Stromal cell of bone marrow (primary cell): Measurements from ENCODE around the gene C19orf12.

Experiments
- DNase-seq: peaks from one replicate; pipeline ENCODE4 v3.0.0-alpha.2; 2012; ENCODE audit warnings: low read depth

The C19orf12 gene

DNA sequence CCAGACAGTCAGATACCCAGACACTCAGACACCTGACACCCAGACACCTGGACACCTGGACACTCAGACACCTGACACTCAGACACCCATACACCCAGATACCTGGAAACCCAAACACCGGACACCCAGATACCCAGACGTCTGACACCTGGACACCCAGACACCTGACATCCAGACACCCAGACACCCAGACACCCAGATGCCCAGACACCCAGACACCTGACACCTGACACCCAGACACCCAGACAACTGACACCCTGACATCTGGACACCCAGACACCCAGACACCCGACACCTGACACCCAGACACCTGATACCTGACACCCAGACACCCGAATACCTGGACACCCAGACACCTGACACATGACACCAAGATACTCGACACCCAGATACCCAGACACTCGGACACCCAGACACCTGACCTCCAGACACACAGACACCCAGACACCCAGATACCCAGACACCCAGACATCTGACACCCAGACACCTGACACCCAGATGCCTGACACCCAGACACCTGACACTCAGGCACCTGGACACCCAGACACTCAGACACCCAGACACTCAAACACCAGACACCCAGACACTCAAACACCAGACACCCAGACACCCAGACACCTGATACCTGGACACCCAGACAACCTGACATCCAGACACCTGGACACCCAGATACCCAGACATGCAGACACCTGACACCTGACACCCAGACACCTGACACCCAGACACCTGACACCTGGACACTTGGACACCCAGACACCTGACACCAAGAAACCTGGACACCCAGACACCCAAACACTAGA lies 19.1 kb downstream of the C19orf12 start:
- DNase-seq = no peak

DNA sequence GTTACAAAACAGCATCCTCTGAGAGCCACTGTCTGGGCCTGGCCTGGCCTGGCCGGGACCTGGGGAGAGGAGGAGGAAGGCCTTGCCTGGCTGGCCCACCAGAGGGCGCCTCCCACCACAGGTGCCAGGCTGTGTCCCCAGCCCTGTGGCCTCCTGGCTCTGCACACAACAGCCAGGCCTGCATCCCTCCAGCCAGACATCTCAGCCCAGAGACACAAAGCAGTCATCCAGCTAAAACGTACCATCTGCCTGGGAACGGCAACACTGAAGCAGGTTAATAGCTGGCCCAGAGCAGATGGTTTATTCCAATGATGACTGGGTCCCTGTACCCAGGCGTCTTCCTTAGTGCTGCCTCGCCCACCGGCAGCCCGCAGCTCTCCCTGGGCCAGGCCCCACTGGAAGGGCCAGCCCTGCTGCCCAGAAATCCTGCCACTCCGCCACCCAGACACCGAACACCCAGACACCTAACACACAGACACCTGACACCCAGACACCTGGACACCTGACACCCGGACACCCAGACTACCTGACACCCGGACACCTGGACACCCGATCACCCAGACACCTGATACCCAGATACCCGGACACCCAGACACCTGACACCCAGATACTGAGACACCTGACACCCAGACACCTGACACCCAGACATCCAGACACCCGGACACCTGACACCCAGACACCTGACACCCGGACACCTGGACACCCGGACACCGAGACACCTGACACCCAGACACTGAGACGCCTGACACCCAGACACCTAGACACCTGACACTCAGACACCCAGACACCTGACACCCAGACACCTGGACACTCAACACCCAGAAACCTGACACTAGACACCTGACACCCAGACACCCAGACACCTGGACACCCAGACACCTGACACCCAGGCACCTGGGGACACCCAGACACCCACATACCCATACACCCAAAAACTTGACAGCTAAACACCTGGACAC lies 20.1 kb downstream of the C19orf12 start:
- DNase-seq = peak; percentile 43

DNA sequence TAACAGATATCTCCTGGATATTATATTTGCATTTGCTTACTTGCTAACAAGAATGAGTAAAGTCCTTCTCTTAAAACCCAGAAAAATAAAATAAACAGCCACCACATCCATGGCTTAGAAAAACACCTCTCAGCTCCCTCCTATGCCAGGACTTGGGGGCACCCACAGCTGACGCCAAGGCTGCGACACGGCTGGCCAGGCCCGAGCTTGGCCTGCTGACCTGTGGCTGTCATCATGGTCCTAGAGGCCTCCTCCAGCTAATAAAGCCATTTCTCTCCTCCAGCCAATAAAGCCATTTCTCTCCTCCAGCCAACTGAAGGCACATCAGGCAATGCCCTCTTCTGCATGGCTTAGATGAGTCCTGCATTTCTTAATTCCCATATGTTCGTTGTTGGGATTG lies 20.9 kb downstream of the C19orf12 start:
- DNase-seq = no peak

DNA sequence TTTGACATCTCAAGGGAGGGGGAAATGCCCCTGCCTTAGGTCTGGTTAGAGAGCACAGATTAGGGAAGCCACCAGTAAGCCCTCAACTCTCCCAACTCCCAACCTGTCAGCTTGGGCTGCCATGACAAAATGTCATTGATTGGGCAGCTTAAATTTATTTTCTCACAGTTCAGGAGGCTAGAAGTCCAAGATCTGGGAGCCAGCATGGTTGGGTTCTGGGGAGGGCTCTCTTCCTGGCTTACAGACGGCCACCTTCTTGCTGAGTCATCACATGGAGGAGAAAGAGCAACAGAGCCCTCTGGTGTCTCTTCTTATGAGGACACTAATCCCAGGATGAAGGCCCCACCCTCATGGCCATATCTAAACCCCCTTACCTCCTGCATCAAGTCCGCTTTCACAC lies 24.2 kb downstream of the C19orf12 start:
- no peak for DNase-seq

DNA sequence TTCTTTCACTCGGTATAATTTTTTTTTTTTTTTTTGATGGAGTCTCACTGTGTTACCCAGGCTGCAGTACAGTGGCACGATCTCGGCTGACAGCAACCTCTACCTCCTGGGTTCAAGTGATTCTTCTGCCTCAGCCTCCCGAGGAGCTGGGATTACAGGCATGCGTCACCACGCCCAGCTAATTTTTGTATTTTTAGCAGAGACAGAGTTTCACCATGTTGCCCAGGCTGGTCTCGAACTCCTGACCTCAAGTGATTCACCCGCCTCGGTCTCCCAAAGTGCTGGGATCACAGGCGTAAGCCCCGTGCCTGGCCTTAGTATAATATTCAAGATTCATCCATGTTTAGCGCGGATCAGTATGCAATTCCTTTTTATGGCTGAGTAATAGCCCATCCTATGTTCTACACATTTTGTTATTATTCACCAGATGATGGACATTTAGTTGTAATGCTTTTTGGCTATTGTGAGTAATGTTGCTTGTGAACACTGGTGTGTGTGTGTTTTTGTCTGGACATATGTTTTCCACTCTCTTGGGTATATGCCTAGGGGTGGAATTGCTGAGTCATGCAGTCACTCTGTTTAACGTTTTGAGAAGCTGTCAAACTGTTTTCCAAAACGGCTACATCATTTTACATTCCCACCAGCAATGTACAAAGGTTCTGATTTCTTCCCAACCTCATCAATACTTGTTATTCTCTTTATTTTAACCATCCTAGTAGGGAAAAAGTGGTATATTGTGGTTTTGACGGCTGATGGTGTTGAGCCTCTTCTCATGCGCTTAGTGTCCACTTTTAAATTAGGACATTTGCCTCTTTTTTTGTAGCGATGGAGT lies 26.9 kb downstream of the C19orf12 start:
- DNase-seq = peak; percentile 83

DNA sequence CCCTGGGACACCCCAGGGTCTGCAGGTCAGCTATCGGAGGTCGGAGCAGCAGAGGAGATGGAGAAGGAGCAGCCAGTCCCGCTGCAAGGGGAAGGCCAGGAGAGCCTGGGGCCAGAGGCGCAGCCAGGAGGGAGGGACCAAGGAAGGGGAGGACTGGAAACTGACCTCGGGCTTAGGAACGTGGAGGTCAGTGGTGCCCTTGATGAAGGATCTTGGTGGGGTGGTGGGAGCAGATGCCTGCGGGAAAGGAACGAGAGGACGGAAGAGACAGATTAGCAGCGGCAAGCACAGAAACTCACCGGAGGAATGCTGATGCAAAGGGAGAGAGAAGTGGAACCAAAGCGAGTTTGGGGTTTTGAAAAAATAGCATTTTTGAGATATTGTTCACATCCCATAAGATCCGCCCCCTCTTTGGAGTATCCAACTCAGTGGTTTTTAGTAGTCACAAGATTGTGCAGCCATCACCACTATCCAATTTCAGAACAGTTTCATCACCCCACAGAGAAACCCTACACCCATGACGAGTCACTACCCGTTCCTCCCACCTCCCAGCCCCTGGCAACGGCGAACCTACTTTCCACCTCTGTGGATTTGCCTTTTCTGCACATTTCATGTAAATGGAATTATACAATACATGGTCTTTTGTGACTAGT lies 27.7 kb downstream of the C19orf12 start:
- DNase-seq = peak; percentile 99

DNA sequence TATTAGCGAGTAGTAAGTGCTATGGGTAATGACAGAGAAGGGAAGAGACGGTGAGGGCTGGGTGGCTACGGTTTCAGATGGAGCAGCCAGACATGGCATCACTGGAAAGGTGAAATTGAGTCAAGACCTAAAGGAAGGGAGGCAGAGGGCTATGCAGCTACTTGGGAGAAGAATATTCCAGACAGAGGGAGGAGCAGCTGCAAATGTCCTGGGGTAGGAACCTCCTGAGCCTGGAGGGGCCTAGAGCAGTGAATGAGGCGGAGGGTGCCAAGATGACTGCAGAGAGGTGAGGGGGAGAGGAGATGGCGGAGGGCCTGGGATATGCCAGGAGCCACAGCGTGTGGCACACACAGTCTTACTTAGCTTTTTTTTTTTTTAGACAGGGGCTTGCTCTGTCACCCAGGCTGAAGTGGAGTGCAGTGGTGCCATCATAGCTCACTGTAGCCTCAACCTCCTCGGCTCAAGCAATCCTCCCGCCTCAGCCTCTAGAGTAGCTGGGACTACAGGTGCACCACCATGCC lies 28.7 kb downstream of the C19orf12 start:
- no peak for DNase-seq

DNA sequence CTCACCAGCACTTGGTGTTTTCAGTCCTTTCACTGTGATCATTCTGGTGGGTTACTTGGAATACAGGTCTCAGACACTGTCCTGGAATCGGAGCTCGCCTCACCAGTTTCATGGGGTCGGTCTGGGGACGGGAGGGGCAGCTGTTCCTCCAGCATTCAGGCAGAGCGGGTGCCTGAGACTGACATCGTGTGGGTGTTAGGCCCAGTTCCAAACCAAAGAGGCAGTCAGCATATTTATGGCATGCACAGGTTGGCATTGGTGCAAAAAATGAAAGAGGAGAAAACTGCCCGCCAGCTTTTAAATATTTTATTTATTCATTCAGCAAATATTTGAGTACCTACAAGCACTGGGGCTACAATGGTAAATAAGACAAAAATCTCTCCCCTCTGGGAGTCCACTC lies 29.7 kb downstream of the C19orf12 start:
- no peak for DNase-seq

DNA sequence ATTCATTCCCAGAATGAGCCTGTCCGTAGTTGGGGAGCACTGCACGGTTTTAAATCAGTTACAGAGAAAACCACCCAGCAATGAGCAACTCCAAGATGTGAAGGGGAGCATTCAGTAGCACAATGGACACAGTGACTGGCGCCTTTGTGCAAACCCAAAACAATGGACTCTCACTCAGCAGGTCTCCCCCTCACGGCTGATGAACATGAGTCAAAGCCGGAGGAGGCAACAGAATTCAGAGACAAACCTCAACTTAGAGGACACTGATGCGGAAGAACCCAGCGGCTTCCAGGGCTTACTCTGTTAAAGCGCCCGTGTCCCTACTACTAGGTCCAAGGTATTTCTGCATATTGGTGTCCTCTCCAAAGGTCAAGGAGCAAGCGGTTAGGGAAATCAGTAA lies 32.1 kb downstream of the C19orf12 start:
- DNase-seq = no peak

DNA sequence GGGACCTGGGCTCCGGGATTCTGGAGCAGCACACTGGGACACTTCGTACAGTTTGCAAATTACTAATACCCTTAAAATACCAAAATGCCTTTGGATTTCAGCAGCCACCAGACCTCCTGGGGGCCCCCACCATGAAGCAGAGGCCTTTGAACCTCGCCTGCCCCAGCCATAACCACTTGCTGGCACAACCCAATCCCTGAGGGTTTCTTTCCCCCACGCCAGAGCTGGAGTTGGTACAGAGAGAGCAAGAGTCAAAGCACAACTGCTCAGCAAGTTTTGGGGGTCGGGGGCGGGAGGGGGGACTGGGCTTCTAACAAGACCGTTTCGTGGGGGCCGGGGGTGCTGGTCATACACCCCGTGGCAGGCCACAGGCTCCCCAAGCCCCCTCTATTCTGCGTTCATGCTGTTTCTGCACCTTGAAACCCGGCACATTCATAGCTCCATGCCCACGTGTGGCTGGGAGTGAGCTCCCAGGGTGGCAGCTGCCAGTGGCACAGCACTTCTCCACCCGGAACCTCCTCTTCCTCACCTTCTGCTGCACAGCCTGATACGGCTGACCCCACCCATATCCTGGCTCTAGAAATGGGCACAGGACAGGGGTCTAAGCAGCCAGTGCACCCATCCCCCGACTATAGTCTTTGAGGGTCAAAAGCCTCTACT lies 32.7 kb downstream of the C19orf12 start:
- no peak for DNase-seq

DNA sequence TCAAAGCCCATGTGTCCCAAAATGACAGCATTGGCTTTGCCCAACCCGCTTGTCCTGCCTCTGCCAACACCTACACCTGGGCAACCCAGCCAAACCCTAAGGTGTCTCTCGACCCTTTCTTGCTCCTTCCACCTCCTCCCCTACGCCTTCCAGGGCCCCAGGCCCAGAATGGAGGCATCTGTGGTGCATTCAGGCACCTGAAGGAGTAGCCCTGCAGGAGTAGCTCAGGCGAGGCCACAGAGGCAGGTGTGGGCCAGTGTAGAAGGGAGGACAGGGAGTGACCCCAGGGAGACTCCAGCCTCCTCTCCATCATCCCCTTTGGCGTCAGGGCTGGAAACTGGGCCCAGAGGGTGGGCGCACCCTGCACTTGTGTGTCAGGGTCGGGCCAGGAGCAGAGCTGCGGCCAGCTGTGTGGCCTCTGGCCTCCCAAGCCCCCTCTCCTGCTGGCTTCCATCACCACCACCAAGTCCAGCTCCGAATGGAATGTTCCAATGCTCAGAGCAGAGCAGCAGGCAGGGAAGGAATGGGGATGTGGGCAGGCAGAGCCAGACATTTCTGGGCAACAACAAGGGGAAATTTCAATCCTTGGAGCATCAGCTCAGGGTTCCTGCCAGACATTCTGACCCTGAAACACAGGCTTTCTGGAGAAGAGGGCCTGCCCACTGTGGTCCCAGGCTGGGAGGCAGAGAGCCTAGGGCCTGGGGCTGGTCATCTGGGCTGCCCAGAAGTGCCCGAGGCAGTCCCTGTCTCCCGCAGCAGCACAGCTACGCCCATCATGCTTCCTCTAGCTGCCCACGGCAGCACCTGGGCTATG lies 33.4 kb downstream of the C19orf12 start:
- DNase-seq = no peak

DNA sequence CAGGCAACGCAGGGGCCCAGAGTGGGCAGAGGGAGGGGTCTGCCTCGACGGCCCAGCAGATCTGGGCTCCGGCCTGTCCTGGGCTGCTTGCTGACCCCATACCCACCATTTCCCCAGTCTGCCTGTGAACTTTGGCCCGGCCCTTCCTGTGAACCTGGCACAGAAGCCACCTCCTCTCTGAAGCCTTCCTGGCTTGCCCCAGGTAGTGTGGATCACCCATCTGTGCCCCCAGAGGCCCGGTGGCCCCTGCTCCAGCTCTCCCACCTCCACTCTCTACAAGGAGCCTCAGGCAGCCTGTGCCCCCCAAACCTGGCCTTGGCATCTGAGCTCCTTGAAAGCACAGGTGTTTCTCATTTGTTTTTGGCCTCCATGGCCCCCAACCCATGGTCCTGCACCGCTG lies 34.1 kb downstream of the C19orf12 start:
- no peak for DNase-seq

DNA sequence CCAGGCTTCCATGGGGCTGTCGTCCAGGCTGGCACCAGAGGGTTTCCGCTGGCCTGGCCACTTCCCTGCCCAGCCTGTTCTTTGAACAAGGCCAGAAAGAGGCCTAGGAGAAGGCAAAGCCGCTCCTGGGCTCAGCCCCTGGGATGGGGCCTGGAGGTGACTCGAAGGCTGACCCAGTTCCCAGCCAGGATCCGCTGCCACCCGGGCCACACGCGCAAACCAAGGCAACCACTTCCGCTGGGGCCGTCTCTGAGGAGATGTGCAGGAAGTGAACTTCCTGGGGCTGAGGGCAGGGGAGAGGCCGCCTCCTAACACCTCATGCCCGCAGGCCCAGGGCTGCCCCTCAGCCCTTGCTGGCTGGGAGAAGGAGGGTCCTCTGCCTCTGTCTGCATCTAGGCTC lies 34.6 kb downstream of the C19orf12 start:
- DNase-seq = no peak

DNA sequence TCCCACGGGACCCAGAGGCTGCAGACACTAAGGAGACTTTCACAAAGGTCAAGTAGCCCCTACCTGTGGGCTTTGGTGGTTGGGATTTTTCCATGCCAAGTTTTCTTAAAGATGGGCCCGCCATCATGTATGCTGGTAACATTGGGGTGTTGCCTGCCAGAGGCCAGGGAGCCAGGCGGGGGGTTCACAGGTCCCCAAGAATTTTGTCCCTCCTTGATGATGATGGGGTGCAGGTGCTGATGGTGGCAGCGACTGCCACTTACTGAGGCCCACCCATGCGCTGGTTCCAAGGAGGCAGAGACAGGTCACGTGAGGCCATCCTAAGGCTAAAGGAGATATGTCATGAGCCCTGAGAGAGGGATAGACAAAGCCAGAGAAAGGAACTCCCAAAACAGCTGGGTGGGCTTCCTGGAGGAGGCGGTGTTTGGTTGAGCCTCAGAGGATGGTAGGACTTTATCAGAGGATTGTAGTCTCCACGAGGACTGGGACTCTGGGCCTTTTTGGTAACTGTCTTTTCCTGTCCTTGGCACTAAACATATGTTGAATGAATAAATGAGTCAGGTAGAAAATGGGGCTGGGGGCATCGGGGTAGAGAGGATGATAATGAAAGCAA lies 35.4 kb downstream of the C19orf12 start:
- no peak for DNase-seq

DNA sequence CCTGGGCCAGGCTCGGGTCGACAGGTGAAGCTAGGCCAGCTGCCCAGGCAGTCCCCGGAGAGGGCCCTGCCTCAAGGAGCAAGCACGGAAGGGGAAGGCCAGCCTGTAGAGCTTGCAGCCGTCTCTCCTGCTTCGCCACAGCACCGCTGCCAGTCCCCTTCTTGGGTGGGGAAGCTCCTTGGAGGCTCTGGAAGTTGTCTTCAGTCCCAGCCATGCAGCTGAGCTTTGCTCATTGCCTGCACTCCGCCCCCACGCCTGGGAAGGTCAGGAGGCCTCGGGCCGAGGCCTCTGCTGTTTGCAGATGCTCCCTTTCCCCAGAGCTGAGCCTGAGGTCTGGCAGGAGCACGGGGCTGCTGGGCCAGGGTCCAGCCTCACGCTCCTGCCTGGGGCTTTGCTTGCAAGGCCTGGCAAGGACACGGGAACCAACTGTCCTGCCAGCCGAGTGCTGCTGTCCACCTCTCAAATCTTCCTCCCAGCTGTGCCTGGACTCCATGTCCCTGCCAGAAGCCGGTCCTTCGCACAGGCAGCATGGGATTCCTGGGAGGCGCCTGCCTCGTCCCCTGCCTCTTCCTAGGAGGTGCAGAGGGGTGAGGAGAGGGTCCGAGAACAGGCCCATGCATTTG lies 36.5 kb downstream of the C19orf12 start:
- DNase-seq = no peak

DNA sequence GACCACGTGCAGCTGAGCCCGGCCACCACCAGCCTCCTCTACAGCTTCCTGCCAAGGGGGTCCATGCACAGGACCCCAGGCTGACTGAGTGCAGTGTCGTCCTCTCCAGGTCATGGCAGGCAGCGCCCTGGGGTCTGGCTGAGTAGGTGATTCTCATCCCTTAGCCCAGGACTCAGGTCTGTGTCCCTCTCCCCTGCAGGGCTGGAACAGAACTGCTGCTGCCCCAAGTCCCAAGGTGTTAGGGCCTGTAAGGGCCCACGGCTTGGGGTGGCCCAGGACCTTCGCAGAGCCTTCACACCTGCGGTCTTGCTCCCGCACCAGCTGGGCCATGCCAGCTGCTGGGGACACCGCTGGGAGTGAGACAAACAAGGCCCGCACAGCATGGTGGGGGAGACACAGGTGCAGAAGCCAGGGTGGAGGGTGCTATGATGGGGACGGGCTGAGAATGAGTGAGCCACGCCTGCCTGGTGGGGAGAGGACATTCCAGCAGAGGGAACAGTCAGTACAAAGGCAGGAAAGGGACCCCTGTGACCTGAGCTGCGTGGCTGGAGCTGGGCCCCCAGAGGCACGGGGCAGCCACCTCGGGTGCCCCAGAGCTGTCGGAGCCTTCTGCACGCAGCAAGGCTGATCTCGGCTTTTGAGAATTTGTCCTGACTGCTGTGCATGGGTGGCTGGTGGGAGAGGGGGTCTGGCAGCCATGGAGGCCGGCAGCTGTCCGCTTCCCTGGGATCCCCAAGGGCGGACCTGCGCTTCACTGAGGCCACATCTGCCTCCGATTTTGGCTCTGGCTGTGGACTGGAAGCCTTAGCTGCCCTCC lies 37.9 kb downstream of the C19orf12 start:
- DNase-seq = no peak

DNA sequence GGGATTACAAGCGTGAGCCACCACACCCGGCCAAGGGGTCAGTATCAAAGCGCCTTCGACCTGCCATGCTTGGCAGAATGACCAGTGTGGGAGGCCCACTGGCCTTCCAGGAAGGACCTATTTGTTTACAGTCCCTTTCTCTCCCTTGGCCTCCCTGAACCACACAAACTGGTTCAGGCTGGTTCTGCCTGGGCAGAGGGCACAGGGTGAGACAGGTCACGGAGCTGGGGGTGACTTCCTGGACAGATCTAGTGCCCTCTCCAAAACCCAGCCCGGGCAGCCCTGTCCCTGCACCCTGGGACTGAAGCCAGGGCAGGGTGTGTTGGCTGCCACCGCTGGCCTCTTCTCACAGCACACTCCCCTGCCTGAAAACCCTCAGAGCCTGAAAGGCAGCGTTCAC lies 38.5 kb downstream of the C19orf12 start:
- no peak for DNase-seq

DNA sequence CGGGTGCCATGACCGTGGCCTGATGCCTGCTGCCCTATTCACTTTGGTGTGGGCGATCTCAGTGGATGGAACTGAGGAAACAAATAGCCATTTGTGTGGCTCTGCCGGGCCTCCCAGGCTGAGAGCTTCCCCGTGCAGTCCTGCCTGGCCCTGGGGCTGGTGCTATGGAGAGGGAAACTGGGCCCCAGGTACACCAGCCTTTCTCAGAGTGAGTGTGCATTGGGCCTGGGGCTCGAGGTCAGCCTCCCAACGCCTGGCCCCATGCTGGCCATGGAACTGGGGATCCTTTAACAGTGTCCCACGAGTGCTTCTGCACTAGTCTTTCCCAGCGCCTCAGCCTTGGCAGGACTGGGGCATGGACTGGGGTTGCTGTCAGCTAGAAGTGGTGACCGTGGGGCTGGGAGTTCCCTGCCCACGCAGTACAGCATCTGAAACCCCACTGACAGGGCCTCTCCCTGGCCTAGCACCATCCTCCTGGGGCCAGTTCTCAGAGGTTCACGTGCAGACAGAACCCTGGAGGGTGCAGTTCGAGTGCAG lies 39.3 kb downstream of the C19orf12 start:
- DNase-seq = no peak
